Thyroid gland (tissue), 4 donors: ENCODE results near the gene IL31. TPM values are rescaled to one million over a fixed set of nuclear protein-coding genes. Genes with fewer than 3 reads are reported as not detected.

ENCODE experiments used
- DNase-seq, 2 donors: peaks; one replicate each; pipeline ENCODE4 v3.0.0-alpha.2; 2019
- H3K27ac ChIP-seq, 3 donors: fragments of 200-600 bp; sonication (generic); 1 replicate in 2 of 3; 2 replicates in 1 of 3; pipeline ENCODE4 v1.5.1; 2016 to 2019; ENCODE audit warnings: mild to moderate bottlenecking in 1 of 3, moderate library complexity in 1 of 3
- H3K27me3 ChIP-seq: fragments of 200-600 bp; sonication (generic); one replicate; pipeline ENCODE4 v1.5.1; 2019
- H3K36me3 ChIP-seq, 2 donors: fragments of 200-600 bp; sonication (generic); one replicate each; pipeline ENCODE4 v1.5.1; 2016 to 2019
- H3K4me1 ChIP-seq, 2 donors: fragments of 200-600 bp; sonication (generic); one replicate each; pipeline ENCODE4 v1.5.1; 2017 to 2019
- H3K4me3 ChIP-seq, 3 donors: fragments of 200-600 bp; sonication (generic); replicated peaks in 1 of 3; 1 replicate in 2 of 3; 2 replicates in 1 of 3; pipeline ENCODE4 v1.5.1; 2016; ENCODE audit warnings: mild to moderate bottlenecking in 1 of 3
- H3K9me3 ChIP-seq: fragments of 200-600 bp; sonication (generic); one replicate; pipeline ENCODE4 v1.5.1; 2017
- CTCF ChIP-seq, 6 experiments: fragments of 200-600 bp in 3 of 6; fragments of 450-650 bp in 3 of 6; sonication (generic) in 3 of 6; IDR thresholded peaks; one replicate each; pipeline ENCODE4 v1.5.1; 2016 to 2019; ENCODE audit warnings: antibody characterized with exemption in 6 of 6, mild to moderate bottlenecking in 2 of 6, inconsistent platforms in 1 of 6, moderate library complexity in 1 of 6
- POLR2A ChIP-seq, 2 donors: fragments of 450-650 bp; IDR thresholded peaks; one replicate each; pipeline ENCODE4 v1.6.1; 2017; ENCODE audit warnings: antibody characterized with exemption in 2 of 2, mild to moderate bottlenecking in 2 of 2, moderate library complexity in 1 of 2
- WGBS, 2 donors: methylation state at CpG; one replicate each; pipeline ENCODE4 v1.1.5; 2017; 5-methylcytosine and 5-hydroxymethylcytosine counted together
- intact Hi-C: fragments of 100-400 bp; cut with DNase I; formaldehyde crosslinking; loops from one replicate; pipeline ENCODE4 v1.15.1; 2023
- small RNA-seq: library from RNA; depleted of rRNA; stranded (forward); fragments of <200 nt; gene quantifications from one replicate; pipeline ENCODE3, GENCODE V24; 2016
- total RNA-seq, 4 donors: library from RNA; depleted of rRNA; stranded (reverse); fragments of >200 nt; gene quantifications; one replicate each; pipeline ENCODE4 v1.2.3, GENCODE V29; 2016

IL31 gene
- total RNA-seq, 4 donors from 2014 or later, result not detected

GRCh38 chr12:122123761-122124145 is 50.3 kb downstream of the IL31 start:
- TF ChIP-seq POLR2A (IDR thresholded peaks at IDR 0.05), result no peak
- no peak for TF ChIP-seq CTCF (IDR thresholded peaks at IDR 0.05)
- Histone ChIP-seq H3K9me3 (no peaks in the 10 kb centered on the region), H3K4me3 (no peak overlapping the region), H3K36me3 (peaks cover 10 to 17% of the 10 kb centered on the region in 2 donors), H3K4me1 (peaks cover 24 to 35% of the 10 kb centered on the region in 2 donors), H3K27ac (peak overlapping the region in 1 of 3 donors; percentile 71), H3K27me3 (no peaks in the 10 kb centered on the region)
- WGBS, 2 donors, result 82 to 94% methylated on average over 8 to 9 of the region's 9 CpGs
- intact Hi-C loops, result loop anchor here (2.0 kb wide), 1 partner anchor 23 kb away; no protein-coding TSS in a partner anchor
- DNase-seq, result no peak

GRCh38 chr12:122123051-122123760 is 50.8 kb downstream of the IL31 start:
- H3K4me1 ChIP-seq, result peaks cover 24 to 35% of the 10 kb centered on the region in 2 donors
- peak; percentile 68 to 71 for DNase-seq
- no peaks in the 10 kb centered on the region for H3K9me3 ChIP-seq
- no peaks in the 10 kb centered on the region for H3K27me3 ChIP-seq
- TF ChIP-seq POLR2A (IDR thresholded peaks at IDR 0.05) (no peak), CTCF (IDR thresholded peaks at IDR 0.05) (peak; percentile 38 to 85 (median 72))
- intact Hi-C loops, result loop anchor here (2.0 kb wide), 1 partner anchor 22 kb away; no protein-coding TSS in a partner anchor
- no peak overlapping the region for H3K4me3 ChIP-seq
- H3K27ac ChIP-seq, result peak overlapping the region; percentile 7 to 71 (median 37)
- 23 to 24% methylated on average over 19 to 22 of the region's 22 CpGs for WGBS, 2 donors
- peaks cover 5 to 12% of the 10 kb centered on the region in 2 donors for H3K36me3 ChIP-seq

Small RNAs within 50 kb of the gene (small RNA-seq; reads per million reads assigned to genes)
- gene DIABLO, result 0.38 reads per million

Other genes with a start within 250 kb of the IL31 start
- gene BCL7A, start 152.3 kb downstream of the IL31 start, total RNA-seq, result 10 to 100 TPM; 18.3 to 27.2 (median 22.7) TPM
- 10 to 100 TPM; 34.0 to 70.1 (median 46.2) TPM for gene MLXIP, start 95.5 kb downstream of the IL31 start, total RNA-seq
- 10 to 100 TPM in 1 of 4 donors, 1 to 10 TPM in 3; 2.7 to 11.4 (median 5.3) TPM for gene LRRC43, start 8.9 kb upstream of the IL31 start, total RNA-seq
- under 1 TPM in 2 of 4 donors, not detected in 2; 0.11 to 0.13 TPM for gene B3GNT4, start 29.5 kb upstream of the IL31 start, total RNA-seq
- 10 to 100 TPM; 48.4 to 66.0 (median 55.4) TPM for gene DIABLO, start 51.8 kb upstream of the IL31 start, total RNA-seq
- gene VPS33A, start 92.3 kb upstream of the IL31 start, total RNA-seq, result 10 to 100 TPM; 14.3 to 16.4 (median 16.1) TPM
- 100 to 1,000 TPM; 118 to 189 (median 143) TPM for gene CLIP1, start 248.4 kb upstream of the IL31 start, total RNA-seq